HG03025 (cell line): ENCODE measurements around the gene ZNF736.
"Not testable (repeated sequence)": the region's sequence is repeated elsewhere in the genome, so short reads cannot be mapped to it uniquely, and the experiment has no call there.

ENCODE experiments used
- ATAC-seq: cut with Tn5 transposase; IDR thresholded peaks from one replicate; pipeline ENCODE4 v1.9.1; 2021; ENCODE audit warnings: mild to moderate bottlenecking, moderate library complexity; ENCODE audit not compliant: unreplicated experiment, low FRiP score

ZNF736 gene

GRCh38 chr7:64313740-64314491 is at the start of gene ZNF736:
ZNF736 (plus strand) TSS chr7:64313961; CDS start chr7:64314151, 190 bp downstream.
- peak; percentile 100 for ATAC-seq

DNA sequence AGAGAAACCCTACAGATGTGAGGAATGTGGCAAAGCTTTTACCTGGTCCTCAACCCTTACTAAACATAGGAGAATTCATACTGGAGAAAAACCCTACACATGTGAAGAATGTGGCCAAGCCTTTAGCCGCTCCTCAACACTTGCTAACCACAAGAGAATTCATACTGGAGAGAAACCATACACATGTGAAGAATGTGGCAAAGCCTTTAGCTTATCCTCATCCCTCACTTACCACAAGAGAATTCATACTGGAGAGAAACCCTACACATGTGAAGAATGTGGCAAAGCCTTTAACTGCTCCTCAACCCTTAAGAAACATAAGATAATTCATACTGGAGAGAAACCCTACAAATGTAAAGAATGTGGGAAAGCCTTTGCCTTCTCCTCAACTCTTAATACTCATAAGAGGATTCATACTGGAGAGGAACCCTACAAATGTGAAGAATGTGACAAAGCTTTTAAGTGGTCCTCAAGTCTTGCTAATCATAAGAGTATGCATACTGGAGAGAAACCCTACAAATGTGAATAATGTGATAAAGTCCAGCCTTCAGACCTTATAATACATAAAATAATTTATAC is 47.3 kb upstream of the ZNF736 start:
- ATAC-seq, result no peak

GRCh38 chr7:64277630-64278029 is 36.1 kb upstream of the ZNF736 start:
- no peak for ATAC-seq

GRCh38 chr7:64294701-64295420 is 18.9 kb upstream of the ZNF736 start:
- no peak for ATAC-seq

- not testable (repeated sequence) for ATAC-seq
Measured at GRCh38 chr7:64297418-64297817, 16.3 kb upstream of the ZNF736 start.

DNA sequence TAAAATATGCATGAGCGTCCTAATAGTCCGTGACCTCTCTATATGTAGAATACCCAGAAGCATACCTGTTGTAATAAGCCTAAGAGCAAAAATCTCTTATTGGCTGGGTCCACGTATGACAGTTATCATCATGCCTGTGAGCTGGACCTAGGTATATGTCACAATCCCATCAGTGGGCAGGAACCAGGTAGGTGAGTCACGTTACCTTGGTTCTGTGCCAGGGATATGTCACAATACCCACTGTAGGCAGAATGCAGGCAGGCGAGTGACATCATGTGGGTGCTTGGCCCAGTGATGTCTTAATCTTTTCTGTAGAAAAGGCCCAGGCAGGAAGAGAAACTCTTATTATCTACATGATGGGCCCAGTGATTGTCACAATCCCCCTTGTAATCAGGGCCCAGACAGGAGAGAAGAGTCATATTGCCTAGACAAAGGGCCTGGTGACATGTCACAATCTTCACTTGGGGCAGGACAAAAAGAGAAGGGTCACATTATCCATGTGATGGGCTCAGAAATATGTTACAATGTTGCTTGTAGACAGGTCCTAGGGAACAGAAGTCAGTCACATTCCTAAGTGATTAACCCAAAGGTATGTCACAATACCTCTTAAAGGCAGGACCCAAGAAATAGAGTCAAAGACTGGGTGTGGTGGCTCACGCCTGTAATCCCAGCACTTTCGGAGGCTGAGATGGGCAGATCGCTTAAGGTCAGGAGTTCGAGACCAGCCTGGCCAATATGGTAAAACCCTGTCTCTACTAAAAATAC is 12.9 kb upstream of the ZNF736 start:
- ATAC-seq, result no peak

DNA sequence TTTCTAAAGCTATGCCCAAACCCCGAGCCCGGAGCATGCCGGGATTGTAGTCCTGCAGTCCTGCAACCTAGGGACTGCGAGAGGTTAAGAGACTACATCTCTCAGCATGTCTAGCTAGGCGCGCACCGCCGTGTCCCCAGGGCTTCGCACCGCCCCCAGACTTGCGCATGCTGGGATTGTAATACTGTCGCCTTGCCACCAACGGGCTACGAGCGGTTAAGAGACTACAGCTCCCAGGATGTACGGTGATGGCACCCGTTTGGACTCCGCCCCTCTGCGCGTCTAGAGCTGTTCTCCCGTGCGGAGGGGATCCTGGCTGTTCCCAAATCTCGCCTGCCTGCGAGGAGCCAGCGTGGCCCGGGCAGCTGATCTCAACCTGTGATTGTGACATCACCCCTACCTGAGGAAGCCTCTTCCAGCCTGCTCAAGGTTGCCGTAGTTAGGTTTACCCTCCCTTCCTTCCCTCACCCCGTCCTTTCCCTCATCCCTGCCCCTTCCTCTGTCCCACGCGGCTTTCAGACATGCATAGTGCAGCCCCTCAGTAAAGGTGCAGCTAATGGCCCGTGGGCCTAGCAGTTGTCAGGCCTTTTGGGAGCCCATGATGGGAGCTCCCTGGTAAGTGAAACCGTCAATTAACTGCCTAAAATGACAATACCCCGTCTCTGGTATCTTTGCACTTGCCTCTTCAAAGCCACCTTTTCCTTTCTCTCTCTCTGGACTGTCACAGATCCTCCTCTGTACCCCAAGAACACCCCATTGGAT is 6.3 kb upstream of the ZNF736 start:
- peak; percentile 99 for ATAC-seq

DNA sequence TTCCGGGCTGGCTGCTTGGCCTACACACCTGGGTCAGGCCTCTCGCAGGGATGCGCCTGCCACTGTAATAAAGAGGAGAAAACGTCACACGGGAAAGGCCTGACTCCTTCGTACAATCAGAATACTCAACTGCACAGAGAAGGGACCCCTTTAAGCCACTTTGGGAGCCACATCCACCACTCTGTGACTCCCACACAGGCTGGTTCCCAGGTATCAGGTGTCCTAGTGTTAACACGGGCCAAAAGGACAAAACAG is 5.8 kb upstream of the ZNF736 start:
- no peak for ATAC-seq

GRCh38 chr7:64310426-64310825 is 3.3 kb upstream of the ZNF736 start:
- no peak for ATAC-seq

DNA sequence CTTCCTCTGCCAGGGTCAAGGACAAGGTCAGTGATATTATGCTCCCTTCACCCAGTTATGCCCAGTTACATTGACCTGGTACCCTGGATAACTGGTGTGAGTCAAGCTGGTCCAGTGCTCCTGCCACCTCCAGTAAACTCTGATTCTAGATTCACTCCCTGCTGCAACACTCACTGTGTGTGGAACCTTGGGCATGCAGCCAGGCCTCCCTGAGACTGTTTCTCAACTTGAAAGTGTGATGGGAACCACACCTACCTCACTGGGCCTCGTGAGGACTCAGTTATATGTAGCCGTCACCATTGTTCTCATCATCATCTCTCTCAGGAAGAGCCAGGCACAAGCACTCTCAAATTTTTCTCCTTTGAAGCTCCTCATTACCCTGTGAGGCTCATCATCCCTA is 935 bp upstream of the ZNF736 start:
- ATAC-seq, result no peak

GRCh38 chr7:64314566-64314965 is 805 bp downstream of the ZNF736 start:
- ATAC-seq, result no peak

DNA sequence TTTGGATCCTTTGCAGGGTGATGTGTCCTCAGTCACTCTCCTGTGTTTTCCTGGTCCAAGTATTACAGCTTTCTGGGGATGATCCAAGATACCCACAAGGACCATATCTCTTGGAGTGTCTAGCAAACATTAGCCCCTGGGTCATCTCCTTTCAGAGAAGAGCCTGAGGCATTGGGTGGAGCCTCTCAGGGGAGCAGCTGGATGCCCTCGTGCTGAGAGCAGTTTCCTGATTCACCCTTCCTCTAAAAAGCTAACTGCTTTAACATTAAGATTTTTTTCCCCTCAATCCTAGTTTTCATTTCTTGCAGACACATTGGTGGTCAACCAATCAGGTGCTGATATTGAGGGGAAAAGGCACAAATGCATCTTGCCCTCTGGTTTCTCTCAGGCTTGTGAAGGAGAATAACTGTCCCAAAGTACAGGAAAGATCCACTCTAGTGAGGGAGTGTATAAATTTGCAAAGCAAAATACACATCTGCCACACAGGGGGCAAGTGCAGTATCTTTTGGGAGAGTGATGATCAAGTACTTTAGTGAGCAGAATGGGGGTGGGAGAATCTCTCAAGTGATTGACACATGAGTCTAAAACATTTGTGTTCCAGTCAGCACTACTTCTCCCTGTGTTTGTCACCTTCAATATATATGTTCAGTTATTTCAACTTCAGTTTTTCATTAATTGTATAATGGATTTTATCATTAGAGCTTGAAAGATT is 2.4 kb downstream of the ZNF736 start:
- ATAC-seq, result not testable (repeated sequence)

- no peak for ATAC-seq
Measured at GRCh38 chr7:64320547-64321513, 7.1 kb downstream of the ZNF736 start.

DNA sequence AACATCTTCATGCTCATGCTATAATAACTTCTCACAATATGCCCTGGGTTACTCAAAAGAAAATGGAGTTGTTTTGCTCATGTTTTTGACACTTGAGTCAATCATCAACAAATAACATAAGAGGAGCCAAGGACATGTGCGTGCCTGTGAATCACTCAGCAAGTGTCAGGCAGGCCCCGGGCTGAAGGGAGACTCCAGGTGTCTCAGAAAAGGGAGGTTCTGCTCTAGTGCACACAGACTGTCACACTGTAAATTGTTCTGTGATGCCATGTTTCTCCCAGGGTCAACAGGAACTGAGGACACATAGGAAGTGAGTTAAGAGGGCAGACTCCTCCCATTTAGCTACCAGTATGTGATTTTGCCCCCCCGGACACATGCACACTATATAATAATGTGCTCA is 10.4 kb downstream of the ZNF736 start:
- not testable (repeated sequence) for ATAC-seq

DNA sequence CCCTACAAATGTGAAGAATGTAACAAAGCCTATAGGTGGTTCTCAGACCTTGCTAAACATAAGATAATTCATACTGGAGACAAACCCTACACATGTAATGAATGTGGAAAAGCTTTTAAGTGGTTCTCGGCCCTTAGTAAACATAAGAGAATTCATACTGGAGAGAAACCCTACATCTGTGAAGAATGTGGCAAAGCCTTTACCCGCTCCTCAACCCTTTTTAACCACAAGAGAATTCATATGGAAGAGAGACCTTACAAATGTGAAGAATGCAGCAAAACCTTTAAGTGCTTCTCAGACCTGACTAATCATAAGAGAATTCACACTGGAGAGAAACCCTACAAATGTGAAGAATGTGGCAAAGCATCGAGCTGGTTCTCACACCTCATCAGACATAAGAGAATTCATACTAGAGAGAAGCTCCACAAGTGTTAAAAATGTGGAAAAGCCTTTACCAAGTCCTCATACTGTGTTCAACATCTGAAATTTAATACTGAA is 35.0 kb downstream of the ZNF736 start:
- ATAC-seq, result not testable (repeated sequence)

DNA sequence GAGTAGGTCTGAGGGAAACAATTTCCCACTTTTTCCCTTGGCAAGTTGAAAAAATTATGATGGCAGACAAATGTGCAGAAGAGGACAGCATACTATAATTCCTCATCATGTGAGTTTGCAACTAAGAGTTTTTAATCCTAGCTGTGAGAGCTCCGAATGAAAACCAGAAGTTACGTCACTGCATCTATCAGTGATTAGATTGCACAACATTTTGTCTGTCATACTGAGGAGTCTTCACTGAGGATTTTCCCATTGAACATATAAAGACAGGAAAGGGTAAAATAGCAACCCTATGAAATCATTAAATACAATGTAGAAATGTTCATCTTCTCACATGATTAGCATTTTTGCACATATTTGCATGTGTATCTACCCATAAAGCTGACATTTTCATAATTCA is 45.8 kb downstream of the ZNF736 start:
- ATAC-seq, result no peak

DNA sequence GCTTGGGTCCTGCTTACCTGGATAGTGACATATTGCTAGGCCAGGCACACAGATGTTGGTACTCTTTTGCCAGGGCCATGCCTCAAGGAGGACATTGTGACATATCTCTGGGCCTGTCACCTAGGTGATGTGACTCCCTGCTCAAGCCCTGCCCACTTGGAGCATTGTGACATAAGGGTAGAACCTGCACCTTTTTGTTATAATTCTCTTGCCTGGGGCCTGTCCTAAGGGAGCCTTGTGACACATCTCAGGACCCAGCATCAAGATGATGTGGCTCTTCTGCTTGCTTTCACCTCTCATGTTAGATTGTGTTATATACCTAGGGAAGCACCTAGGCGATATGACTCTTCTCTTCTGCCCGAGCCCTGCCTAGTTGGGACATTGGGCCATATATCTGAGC is 57.4 kb downstream of the ZNF736 start:
- ATAC-seq, result no peak

DNA sequence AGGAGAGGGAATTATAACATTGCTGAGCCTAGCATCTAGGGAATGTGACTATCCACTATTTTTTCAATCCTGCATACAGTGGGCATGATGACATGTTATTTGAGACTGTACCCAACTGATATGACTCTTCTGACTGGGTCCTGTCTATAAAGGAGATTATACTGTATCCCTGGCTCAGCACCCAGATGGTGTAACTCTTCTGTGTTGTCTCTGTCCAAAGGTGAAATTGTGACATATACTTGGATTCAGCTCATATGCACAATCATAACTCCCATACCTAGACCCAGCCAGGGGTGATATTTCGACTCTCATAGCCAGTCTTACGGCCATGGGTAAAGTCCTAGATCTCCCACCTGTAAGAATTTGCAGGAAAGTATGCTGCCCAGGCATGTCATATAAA is 59.3 kb downstream of the ZNF736 start:
- ATAC-seq, result no peak

DNA sequence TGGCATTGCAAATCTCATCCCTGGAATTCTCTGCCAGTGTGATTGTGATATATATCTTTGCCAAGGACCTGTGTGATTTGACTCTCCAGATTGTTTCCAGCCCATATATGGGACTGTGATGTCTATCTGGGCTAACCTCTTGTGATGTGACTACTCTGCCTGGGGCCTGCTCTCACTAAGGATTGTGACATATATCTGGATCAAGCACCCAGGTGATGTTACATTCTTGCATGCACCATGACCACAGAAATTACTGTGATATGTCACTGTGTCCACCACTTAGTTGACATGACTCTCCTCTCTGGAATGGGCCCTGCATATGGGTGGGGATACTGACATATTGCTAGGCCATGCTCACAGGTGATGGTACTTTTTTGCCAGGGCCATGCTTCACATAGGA is 86.6 kb downstream of the ZNF736 start:
- ATAC-seq, result no peak
